Loucy (cell line): ENCODE data around the gene NCOA7.

ENCODE experiments used
- H2AFZ ChIP-seq: fragments of 200-600 bp; sonication (generic); 2 replicates; pipeline ENCODE4 v1.6.0; 2016; ENCODE audit warnings: antibody characterized with exemption, mild to moderate bottlenecking, low read length, moderate library complexity
- H3F3A ChIP-seq: fragments of 200-600 bp; 2 replicates; pipeline ENCODE4 v1.6.0; 2016; ENCODE audit warnings: antibody characterized with exemption, low read depth, mild to moderate bottlenecking
- H3K27me3 ChIP-seq: fragments of 200-600 bp; sonication (generic); 2 replicates; pipeline ENCODE4 v1.6.1; 2014; ENCODE audit warnings: low read length, mild to moderate bottlenecking; ENCODE audit not compliant: insufficient read depth, poor library complexity, severe bottlenecking
- H3K36me3 ChIP-seq: fragments of 200-600 bp; sonication (generic); 2 replicates; pipeline ENCODE4 v1.6.1; 2016; ENCODE audit warnings: low read length; ENCODE audit not compliant: insufficient read depth
- H3K4me1 ChIP-seq: fragments of 200-600 bp; sonication (generic); 2 replicates; pipeline ENCODE4 v1.5.1; 2014; ENCODE audit warnings: low read length, mild to moderate bottlenecking; ENCODE audit not compliant: insufficient read depth, poor library complexity, severe bottlenecking
- H3K4me2 ChIP-seq: fragments of 200-600 bp; sonication (generic); 2 replicates; pipeline ENCODE4 v1.6.0; 2014; ENCODE audit warnings: antibody characterized with exemption, low read length, low read depth, mild to moderate bottlenecking; ENCODE audit not compliant: poor library complexity, severe bottlenecking
- H3K4me3 ChIP-seq: fragments of 200-600 bp; sonication (generic); 2 replicates; pipeline ENCODE4 v1.5.1; 2014; ENCODE audit warnings: low read length, mild to moderate bottlenecking, mixed read lengths; ENCODE audit not compliant: poor library complexity, severe bottlenecking
- H3K79me2 ChIP-seq: fragments of 200-600 bp; sonication (generic); 2 replicates; pipeline ENCODE4 v1.6.1; 2014; ENCODE audit warnings: low read length; ENCODE audit not compliant: insufficient read depth
- H3K9ac ChIP-seq: fragments of 200-600 bp; sonication (generic); 2 replicates; pipeline ENCODE4 v1.6.0; 2014; ENCODE audit warnings: mild to moderate bottlenecking, low read depth, low read length, moderate library complexity; ENCODE audit not compliant: poor library complexity, severe bottlenecking
- H3K9me2 ChIP-seq: fragments of 200-600 bp; sonication (generic); replicated peaks from 2 replicates; pipeline ENCODE4 v1.6.1; 2016; ENCODE audit warnings: low read depth, low read length, mixed read lengths
- H3K9me3 ChIP-seq: fragments of 200-600 bp; sonication (generic); 2 replicates; pipeline ENCODE4 v1.6.1; 2014; ENCODE audit warnings: mild to moderate bottlenecking, antibody characterized with exemption, low read length, low read depth; ENCODE audit not compliant: insufficient read depth
- H4K20me1 ChIP-seq: fragments of 200-600 bp; sonication (generic); 2 replicates; pipeline ENCODE4 v1.6.0; 2014; ENCODE audit warnings: antibody characterized with exemption, low read length, mild to moderate bottlenecking; ENCODE audit not compliant: insufficient read depth, poor library complexity, severe bottlenecking
- CTCF ChIP-seq: fragments of 200-600 bp; sonication (generic); conservative IDR thresholded peaks from 2 replicates; pipeline ENCODE4 v1.5.1; 2014; ENCODE audit warnings: mild to moderate bottlenecking, antibody characterized with exemption, low read length
- EZH2phosphoT487 ChIP-seq: fragments of 200-600 bp; IDR thresholded peaks from 2 replicates; pipeline ENCODE4 v1.6.1; 2018; ENCODE audit warnings: antibody characterized with exemption, mild to moderate bottlenecking, moderate library complexity, borderline replicate concordance

The NCOA7 gene

GRCh38 chr6:125819535-125820326 lies 29.0 kb downstream of the NCOA7 start:
- H3K4me1 ChIP-seq, result peaks cover 38% of the 10 kb centered on the region
- peaks cover 22% of the 10 kb centered on the region for H3K79me2 ChIP-seq
- H3K9me3 ChIP-seq, result no peaks in the 10 kb centered on the region
- H3K4me3 ChIP-seq, result no peak overlapping the region
- H3F3A ChIP-seq, result no peaks in the 10 kb centered on the region
- H4K20me1 ChIP-seq, result no peaks in the 10 kb centered on the region
- no peaks in the 10 kb centered on the region for H3K27me3 ChIP-seq
- H3K9me2 ChIP-seq, result no peaks in the 10 kb centered on the region
- no peak overlapping the region for H2AFZ ChIP-seq
- TF ChIP-seq EZH2phosphoT487 (no peak), CTCF (no peak)
- H3K4me2 ChIP-seq, result no peak overlapping the region
- no peak overlapping the region for H3K9ac ChIP-seq
- H3K36me3 ChIP-seq, result peaks cover 27% of the 10 kb centered on the region

- H3K4me2 ChIP-seq, result peak overlapping the region; percentile 20
Measured at GRCh38 chr6:125821825-125822281, 31.1 kb downstream of the NCOA7 start.

GRCh38 chr6:125823180-125823579 lies 32.4 kb downstream of the NCOA7 start:
- peaks cover 18% of the 10 kb centered on the region; the same call in 1 of the 2 replicates for H3K79me2 ChIP-seq
- H3F3A ChIP-seq, result no peaks in the 10 kb centered on the region
- H3K4me2 ChIP-seq, result no peak overlapping the region
- TF ChIP-seq CTCF (no peak), EZH2phosphoT487 (no peak)
- no peaks in the 10 kb centered on the region for H4K20me1 ChIP-seq
- no peak overlapping the region for H3K9ac ChIP-seq
- H3K4me1 ChIP-seq, result peaks cover 38% of the 10 kb centered on the region
- H3K36me3 ChIP-seq, result peaks cover 10% of the 10 kb centered on the region; the same call in 1 of the 2 replicates
- H3K9me2 ChIP-seq, result no peaks in the 10 kb centered on the region
- no peak overlapping the region for H3K4me3 ChIP-seq
- no peaks in the 10 kb centered on the region for H3K9me3 ChIP-seq
- H2AFZ ChIP-seq, result no peak overlapping the region
- H3K27me3 ChIP-seq, result no peaks in the 10 kb centered on the region

More at GRCh38 chr6:125821825-125822281, 31.1 kb downstream of the NCOA7 start:
- Histone ChIP-seq H3K4me1 (peaks cover 34% of the 10 kb centered on the region), H3K9me3 (no peaks in the 10 kb centered on the region), H3K36me3 (peaks cover 15% of the 10 kb centered on the region), H3K9ac (no peak overlapping the region), H2AFZ (no peak overlapping the region), H4K20me1 (no peaks in the 10 kb centered on the region), H3K27me3 (no peaks in the 10 kb centered on the region), H3K79me2 (peaks cover 15% of the 10 kb centered on the region; the same call in 1 of the 2 replicates), H3K4me3 (no peak overlapping the region), H3K9me2 (no peaks in the 10 kb centered on the region), H3F3A (no peaks in the 10 kb centered on the region)
- no peak for TF ChIP-seq CTCF
- no peak for TF ChIP-seq EZH2phosphoT487
